OCI-LY3 (cell line): ENCODE data around the gene STRIP2.

ENCODE experiments used
- EZH2phosphoT487 ChIP-seq: fragments of 200-600 bp; shearing (Covaris generic); IDR thresholded peaks from 2 replicates; pipeline ENCODE4 v1.6.1; 2018; ENCODE audit warnings: antibody characterized with exemption, mixed run types, low read depth
- TF ChIP-seq, protein P1 (sequence below): fragments of 200-600, 300-600 bp; sonication (generic); IDR thresholded peaks from 2 replicates; pipeline ENCODE4 v1.5.1; 2014; ENCODE audit warnings: antibody characterized with exemption, low read length, low read depth

GRCh38 chr7:129456421-129456820 lies 22.2 kb downstream of the STRIP2 start:
- TF ChIP-seq, protein P1, sequence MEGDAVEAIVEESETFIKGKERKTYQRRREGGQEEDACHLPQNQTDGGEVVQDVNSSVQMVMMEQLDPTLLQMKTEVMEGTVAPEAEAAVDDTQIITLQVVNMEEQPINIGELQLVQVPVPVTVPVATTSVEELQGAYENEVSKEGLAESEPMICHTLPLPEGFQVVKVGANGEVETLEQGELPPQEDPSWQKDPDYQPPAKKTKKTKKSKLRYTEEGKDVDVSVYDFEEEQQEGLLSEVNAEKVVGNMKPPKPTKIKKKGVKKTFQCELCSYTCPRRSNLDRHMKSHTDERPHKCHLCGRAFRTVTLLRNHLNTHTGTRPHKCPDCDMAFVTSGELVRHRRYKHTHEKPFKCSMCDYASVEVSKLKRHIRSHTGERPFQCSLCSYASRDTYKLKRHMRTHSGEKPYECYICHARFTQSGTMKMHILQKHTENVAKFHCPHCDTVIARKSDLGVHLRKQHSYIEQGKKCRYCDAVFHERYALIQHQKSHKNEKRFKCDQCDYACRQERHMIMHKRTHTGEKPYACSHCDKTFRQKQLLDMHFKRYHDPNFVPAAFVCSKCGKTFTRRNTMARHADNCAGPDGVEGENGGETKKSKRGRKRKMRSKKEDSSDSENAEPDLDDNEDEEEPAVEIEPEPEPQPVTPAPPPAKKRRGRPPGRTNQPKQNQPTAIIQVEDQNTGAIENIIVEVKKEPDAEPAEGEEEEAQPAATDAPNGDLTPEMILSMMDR = no peak
- TF ChIP-seq EZH2phosphoT487 = no peak
